ENCODE data around the gene TNFRSF21.
"Not testable (repeated sequence)": the region's sequence is repeated elsewhere in the genome, so short reads cannot be mapped to it uniquely, and the experiment has no call there.

TNFRSF21 gene

DNA sequence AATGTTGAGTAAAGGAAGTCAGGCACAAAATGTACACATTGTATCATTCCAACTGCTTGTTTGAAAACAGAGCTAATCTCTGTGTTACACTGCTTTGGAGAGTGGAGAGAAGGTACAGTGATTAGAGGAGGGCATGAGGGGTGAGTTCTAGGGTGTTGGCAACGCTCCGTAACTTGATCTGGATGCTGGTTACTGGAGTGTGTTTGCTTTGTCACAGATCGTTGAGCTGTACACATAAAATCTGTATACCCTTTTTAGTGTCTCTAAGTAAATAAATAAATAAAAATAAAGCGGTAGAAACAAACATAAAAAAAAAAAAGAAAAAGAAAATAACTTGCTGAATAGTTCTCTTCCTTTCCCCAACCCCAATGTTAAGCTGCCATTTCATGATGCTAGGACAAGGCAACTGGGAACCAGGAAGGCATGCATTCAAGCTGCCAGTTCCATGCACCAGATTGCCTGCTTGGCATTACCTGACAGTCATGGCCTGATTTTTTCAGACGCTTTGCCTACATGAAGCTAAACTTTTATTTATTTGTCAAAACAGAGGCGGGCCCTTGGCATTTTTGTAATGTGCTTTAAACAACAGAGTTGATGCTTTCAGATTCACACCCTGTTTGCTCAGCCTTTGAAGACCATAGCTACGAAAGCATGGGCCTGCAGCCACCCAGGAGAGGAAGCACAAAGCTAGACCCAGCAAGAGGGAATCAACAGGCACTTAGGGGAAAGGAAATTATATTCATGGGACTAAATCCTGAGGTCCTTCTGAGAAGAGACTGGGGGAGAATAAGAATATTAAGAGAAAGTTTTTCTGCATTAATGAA is 21.2 kb downstream of the TNFRSF21 start:
- DNase-seq (ENCODE audit: low spot score): no peak

DNA sequence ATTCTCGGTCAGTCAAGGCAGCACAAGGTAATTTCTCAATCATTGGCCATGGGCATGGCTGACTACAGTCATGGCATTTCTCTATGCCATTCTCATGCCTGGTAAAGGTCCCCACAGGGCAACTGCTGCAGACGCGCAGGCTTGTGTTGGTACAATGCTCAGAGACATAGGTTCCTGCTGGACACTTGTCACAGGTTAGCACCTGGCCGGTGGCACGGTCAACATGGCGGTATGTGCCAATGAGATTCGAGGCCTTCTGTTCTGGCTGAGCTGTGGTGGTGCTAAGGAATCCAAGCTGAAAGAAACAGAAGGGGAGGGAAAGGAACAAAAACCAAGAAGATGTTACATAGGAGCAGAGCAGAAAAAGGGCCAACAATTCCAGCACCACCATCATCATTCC is 23.4 kb downstream of the TNFRSF21 start:
- DNase-seq (ENCODE audit: low spot score): no peak

DNA sequence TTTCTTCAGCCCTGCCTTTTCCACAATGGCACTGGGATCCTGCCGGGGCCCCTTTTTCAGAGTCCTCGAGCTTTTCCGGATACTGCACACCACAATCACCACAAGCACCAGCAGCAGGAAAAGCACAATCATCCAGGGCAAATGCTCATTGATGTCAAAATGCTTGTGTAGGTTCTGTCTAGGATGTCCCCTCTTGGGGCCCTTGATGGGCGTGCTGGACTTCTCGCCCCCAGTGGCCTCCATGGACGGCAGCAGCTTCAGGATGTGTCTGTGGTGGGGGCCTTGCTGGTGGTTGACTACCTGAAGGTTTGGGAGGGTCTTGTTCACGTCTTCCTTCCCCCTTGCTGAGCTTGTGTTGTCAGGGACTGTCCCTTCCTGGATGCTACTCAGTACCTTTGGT is 25.7 kb downstream of the TNFRSF21 start:
- no peak for DNase-seq (ENCODE audit: low spot score)

DNA sequence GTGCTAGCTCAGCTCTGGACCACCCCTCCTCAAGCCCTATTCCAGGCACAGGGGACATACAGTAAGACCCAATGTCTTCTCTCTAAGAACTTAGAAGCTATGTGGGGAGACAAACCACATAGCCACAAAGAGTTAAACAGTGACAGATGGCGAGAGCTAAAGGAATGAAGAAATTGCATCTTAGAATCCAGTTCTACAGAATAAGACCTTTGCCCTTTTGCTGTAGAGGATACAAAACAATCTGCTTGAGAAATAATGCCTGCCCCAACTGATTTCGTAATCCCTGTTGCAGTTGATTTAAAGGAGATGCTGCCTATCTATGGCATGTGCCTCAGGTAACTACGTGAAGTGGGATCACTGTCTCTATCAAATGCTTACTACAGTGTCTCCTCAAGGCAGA is 31.2 kb downstream of the TNFRSF21 start:
- peak; percentile 17 for DNase-seq (ENCODE audit: low spot score)

DNA sequence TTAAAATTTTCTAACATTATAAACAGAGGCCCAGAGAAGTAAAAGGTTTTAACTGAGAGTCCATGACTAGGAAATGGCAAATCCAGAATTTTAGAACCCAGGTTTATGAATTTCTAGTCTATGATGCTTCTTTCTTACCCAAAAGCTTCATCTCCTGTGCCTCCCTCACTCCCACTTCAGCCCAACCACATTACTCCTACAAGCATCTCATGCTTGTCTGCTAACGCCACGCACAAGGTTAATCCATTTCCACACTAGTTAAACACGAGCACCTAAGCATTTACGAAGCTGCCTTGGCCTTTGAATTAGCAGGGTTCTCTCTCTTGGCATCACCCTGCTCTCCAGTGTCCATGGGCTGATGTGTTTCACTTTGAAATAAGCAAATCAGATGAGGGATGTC is 32.0 kb downstream of the TNFRSF21 start:
- no peak for DNase-seq (ENCODE audit: low spot score)

DNA sequence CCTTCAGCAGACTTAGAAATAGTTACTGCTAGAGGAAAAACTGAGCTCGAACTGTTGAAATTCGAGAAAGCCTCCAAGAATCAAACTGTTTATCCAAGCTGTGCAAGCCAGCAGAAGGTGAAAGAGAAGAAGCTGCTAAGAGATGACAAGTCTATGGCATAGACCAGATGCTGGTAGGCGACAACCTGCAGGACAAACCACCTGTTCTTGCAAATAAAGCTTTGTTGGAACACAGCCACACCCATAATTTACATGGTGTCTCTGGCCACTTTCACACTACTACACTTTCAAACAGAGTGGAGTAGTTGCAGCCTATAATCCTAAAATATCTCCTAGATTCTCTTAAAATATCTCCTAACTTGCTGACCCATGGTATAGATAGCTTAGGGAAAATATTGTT is 33.3 kb downstream of the TNFRSF21 start:
- no peak for DNase-seq (ENCODE audit: low spot score)

DNA sequence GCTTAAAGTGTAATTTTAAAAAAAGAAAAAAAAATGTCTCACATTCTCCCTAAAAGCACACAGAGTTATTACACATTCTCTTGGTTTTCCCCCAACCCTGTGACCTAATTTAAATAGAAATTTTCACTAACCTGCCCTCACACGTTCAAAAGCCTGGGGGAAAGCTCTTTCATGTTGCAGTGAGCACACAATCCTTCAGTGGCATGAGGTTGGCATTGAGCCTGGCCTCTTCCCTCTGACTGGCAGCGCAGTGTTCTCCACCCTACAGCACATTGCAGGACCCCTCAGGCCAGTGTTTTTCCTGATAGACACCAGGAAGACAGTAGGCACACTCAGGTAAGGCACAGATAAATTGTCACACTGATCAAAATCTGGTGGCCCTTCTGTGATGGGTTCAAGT is 34.1 kb downstream of the TNFRSF21 start:
- no peak for DNase-seq (ENCODE audit: low spot score)

DNA sequence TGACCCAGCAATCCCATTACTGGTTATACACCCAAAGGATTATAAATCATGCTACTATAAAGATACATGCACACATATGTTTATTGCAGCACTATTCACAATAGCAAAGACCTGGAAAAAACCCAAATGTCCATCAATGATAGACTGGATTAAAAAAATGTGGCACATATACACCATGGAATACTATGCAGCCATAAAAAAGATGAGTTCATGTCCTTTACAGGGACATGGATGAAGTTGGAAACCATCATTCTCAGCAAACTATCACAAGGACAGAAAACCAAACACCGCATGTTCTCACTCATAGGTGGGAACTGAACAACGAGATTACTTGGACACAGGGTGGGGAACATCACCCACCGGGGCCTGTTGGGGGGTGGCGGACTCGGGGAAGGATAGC is 34.6 kb downstream of the TNFRSF21 start:
- DNase-seq (ENCODE audit: low spot score): not testable (repeated sequence)

DNA sequence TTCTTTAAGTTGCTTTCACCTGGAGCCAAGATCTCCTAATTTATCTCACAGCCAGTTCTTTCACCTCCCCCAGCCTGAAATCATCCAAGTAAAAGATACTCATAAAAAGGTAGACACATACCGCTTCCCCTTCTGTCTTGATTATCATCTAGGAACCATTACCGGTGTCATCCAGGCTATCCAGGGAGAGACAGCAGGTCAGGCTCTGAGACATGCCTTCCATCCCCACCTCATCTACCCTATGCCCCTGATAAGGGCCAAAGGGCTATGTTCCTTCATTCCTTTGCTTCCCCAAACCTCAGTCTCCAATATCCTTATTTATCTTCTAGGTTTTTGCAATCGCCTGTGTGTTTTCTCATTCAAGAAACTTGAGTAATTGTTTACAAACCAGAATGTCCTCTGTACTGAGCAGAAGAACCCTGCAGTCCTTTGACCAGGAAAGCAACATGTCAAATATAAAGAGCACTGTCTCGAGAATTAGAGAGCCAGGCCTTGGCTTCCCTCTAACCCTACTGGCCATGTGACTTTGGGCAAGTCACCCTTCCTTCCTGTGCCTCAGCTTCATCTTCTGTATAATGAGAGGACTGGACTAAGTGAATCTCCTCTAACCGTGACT is 41.0 kb downstream of the TNFRSF21 start:
- DNase-seq (ENCODE audit: low spot score): no peak

DNA sequence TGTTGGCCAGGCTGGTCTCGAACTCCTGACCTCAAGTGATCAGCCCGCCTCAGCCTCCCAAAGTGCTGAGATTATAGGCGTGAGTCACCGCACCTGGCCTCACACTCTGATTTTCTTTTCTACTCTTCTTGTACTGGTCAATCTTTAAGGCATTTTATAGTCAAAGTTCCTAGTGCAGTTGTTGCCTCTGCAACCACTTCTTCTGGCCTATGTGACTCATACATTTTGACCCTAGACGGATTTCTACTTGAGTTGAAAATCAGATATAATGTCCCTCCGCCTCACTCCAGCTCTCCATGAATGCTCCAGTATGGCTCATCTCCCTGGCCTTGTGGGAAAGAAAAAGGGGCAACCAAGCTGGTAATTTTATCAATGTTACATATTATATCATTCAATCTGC is 42.4 kb downstream of the TNFRSF21 start:
- DNase-seq (ENCODE audit: low spot score): no peak

DNA sequence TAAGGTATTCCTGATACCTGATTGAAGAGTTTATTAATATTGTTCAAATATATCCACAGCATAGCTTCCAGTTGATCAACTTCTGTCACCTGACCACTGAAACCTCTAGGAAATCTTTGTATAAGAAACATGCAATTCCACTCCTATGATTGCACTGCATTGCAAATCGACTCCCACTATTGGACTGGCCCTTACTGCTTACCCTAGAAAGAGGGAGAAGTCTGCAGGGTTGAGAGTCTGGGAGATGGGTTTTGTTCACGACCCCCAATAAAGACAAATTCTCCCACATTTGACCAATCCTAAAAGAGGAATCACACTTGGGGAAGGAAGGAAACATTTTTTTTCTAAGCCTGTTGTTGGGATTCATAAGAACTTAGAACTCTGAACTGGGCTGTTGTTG is 43.7 kb downstream of the TNFRSF21 start:
- DNase-seq (ENCODE audit: low spot score): no peak

DNA sequence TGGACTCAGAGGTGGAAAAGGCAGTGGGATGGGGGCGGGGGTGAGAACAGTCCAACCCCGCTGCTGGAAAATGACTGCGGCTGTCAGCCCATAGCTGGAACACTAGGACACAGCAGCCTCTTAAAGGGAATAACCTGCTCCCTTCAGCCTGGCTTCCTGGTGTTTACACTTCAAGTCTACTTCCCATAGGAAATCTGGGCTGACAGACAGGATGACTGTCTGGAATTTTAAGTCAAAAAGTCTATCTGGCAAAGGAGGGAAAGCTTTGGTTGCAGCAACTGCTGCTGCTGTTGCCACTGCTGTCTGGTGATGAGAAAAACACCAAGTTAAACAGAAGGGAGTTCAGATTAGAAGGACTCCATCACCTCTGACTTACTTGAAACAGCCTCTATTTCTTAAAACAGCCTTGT is 44.9 kb downstream of the TNFRSF21 start:
- no peak for DNase-seq (ENCODE audit: low spot score)

DNA sequence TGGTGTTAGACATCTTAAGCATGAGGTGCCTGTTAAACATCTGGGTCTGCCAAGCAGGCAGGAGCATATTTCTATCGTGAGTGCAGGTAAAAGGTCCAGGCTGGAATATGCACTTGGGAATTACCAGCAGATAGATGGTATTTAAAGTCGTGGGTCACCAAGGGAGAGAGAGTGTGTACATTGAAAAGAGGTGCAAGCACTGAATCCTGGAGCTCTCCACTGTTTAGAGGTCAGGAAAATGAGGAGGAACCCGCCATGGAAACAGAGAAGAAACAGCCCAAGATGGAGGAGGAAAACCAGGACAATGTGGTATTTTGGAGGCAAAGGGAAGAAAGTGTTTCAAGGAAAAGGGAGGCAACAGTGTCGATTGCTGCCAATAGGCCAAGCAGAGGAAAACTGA is 46.4 kb downstream of the TNFRSF21 start:
- no peak for DNase-seq (ENCODE audit: low spot score)

DNA sequence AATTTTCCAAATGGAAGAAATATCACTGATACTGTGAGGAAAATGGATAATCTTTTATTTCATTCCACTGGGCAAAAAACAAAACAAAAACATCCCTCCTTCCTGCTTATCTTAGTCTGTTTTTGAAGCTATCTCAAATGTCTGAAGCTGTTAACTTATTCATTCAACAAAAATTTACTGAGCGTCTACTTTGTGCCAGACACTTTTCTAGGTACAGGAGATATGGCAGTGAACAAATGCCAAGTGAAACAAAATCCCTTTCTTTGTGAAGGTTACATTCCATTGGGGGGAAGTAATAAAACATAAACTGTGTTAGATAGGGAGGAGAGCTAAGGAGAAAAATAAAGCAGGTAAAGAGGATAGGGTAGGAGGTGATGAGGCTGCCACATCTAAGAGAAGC is 47.5 kb downstream of the TNFRSF21 start:
- no peak for DNase-seq (ENCODE audit: low spot score)

DNA sequence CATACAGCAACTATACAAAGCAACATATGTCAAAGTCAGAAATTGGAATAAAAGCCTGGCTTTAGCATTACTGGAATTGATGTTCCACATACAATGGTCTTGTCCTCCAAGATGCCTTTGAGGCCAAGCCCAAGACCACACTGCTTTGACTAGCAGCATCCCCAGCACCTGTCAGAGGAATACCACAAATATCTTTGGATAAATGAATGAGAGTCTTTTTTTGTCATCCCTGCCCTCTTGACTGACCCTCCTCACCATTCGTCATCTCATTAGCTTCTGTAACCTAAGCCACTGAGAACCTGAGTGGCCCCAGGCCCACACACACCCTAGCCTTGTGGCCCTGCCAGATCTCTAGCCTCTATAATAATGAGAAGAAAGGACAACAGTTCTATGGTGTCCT is 48.5 kb downstream of the TNFRSF21 start:
- no peak for DNase-seq (ENCODE audit: low spot score)

DNA sequence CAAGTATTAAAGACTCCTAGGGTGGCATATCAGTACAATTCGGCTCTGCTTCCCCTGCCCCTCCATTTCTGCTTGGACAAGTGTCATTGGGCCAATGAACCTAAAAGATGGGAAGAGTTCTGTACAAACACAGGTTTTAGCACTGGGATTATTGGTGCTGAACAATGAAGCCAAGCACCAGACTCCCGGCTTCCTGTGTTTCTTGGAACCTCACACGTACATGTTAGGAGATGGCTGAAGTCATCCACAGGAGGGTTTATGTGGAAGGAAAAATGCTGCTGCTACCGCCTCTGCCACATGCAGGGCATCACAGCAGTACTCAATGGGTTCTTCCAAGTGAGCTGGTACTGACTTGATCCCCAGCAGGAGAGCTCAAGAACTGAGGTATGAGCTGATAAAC is 49.7 kb downstream of the TNFRSF21 start:
- DNase-seq (ENCODE audit: low spot score): no peak

DNA sequence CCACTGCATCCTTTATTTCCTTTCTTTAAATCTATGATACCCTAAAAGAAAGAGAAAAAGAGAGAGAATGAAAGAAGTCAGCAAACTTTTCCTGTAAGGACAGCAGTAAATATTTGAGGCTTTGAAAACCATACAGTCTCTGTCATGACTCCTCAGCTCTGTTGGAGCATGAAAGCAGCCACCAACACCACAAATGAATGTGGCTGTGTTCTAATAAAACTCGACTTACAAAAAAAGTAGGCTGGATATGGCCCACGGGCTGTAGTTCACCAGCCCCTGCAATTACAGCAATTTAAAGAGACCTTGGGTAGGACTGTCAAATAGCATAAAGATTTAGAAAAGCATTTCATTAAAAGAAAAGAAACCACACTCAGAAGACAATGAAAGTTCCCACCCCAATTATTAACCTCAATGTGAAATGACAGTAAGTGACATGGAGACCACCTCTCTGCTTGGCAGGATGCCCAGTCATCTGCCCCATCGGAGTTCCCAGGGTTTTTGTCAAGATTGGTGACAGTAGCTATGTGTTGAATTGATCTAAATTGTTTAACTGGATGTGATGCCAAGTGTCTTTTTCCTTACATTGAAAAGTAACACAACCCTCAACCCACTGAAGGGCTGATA is 50.9 kb downstream of the TNFRSF21 start:
- DNase-seq (ENCODE audit: low spot score): no peak

DNA sequence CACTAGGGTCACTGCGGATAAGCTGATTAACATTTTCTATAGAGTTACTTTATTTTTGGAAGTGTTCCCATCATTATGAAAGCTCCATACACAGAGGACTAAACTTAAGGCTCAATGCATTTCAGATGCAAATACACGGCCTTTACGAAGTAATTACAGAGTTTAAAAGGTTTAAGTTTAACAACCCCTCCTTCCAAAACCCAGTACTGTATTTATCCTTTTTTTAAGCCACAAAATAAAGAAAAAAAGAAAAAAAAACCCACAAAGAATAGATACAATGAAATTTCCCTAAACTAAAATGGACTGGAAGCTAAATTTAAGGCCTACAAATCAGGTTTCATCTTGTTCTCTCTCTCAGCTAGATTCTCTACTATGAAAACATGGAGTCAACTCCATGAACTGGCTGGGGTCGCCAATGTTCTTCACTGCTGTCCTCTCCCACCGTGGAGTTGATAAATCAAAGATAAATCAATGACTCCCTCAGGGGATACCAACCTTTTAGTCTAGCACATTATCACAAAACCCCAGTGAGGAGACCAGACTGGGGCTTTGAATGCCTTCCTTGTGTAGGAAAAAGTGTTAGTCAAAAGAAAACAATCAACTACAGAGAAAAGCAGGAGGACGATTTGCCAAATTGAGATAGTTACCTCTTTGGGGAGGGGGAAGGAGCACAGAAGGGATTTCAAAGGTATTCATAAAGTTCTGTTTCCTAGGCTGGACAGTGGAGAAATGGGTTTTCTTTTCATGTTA is 52.5 kb downstream of the TNFRSF21 start:
- no peak for DNase-seq (ENCODE audit: low spot score)

DNA sequence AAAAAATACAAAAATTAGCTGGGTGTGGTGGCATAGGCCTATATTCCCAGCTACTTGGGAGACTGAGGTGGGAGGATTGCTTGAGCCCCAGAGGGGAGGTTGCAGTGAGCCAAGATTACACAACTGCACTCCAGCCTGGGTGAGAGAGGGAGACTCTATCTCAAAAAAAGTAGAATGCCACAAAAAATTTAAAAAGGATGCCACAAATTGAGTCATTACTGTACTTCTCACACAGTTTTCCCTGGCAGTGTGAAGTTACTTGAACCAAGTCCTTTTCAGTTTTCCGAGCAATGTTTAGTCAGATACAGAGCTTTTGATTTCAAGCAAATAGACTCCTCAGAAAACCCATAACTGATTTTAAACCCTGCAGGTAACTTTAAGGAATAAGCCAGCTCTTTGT is 53.3 kb downstream of the TNFRSF21 start:
- DNase-seq (ENCODE audit: low spot score): no peak

DNA sequence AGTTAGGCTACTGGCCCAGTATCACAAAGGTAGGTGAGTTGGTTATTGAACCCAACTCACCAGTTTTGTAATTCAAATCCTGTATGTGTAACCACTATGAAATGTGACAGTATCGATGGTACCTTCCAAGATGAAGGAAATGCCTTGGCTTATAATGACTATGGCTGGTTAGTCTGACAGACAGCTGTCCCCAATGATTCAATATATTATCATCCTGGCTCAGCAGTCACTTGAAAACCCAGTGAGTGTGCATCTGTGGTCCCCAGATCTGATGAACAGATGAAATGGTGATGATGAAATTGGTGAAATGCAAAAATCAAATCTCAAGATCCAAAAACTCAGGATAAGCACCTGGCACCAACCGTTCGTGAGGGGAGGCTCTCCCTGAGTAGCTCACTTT is 54.8 kb downstream of the TNFRSF21 start:
- DNase-seq (ENCODE audit: low spot score): no peak

DNA sequence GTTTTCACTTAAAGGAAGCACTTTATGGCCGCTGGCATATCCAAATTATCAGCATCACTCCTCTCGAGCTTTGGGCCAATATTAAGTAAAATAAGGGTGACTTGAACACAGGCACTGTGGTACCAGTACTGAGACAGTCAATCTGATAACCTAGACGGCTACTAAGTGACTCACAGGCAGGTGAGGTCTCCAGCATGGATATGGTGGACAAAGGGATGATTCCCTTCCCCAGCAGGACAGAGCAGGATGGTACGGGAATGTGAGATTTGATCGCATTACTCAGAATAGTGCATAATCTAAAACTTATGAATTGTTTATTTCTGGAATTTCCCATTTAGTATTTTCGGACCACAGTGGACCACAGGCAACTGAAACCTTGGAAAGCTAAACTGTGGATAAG is 55.7 kb downstream of the TNFRSF21 start:
- DNase-seq (ENCODE audit: low spot score): no peak

DNA sequence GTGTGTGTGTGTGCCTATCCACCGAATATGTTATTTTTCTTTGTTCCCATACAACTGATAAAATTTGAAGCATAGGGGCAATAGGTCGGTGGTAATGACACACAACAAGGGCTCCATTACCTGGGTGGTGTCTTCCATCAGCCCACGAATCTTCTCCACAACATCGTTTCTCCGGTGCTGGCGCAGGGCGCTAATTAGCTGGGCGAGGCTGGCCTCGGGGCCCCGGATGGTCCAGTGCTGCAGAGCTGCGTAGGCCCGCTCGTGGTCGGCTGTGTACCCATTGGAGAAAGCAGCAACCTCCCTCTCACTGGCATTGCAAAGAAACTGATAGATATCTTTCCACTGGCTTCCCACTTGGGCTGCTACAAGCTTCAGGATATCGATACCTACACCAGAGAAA is 56.6 kb downstream of the TNFRSF21 start:
- DNase-seq (ENCODE audit: low spot score): no peak

DNA sequence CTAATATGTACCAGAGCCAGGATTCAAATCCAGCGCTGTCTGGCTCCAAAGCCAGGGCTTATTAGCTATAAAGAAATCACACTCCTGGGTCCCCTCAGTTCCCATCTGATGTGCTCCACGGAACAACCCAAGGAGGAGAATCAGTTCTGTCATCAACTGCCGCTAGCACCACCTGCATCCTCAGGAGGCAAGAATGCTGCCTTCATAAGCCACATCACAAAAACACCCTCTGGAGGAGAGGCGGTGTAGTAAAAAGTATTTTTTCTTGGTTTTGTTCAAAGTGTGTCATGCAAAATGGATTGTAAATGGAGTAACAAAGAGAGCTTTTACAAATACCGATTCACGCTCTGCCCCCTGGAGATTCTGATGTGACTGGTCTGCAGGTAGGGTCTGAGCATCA is 57.1 kb downstream of the TNFRSF21 start:
- DNase-seq (ENCODE audit: low spot score): no peak

Measured in GM03348 (cell line).